ENCODE results near the gene POU6F2.
"Not testable (repeated sequence)": the region's sequence is repeated elsewhere in the genome, so short reads cannot be mapped to it uniquely, and the experiment has no call there.

Gene POU6F2

GRCh38 chr7:38940774-38941173 is 36.9 kb upstream of the POU6F2 start:
- H3K36me3 ChIP-seq (ENCODE audit: control insufficient read depth, insufficient read depth, low read length): no peaks in the 10 kb centered on the region
- no peak overlapping the region for H3K27ac ChIP-seq (ENCODE audit: insufficient read depth, low read length, poor library complexity, severe bottlenecking)
- no peaks in the 10 kb centered on the region for H3K27me3 ChIP-seq (replicated peaks; ENCODE audit: control insufficient read depth, insufficient read depth, low read length, poor library complexity, severe bottlenecking)
- DNase-seq: no peak
- H3K4me1 ChIP-seq (ENCODE audit: control insufficient read depth, insufficient read depth, low read length, poor library complexity, severe bottlenecking): no peaks in the 10 kb centered on the region
- no peaks in the 10 kb centered on the region for H3K9me3 ChIP-seq (ENCODE audit: control insufficient read depth, low read length)
- no peak overlapping the region for H3K4me3 ChIP-seq (ENCODE audit: insufficient read depth, low read depth, low read length, poor library complexity, severe bottlenecking)

- Histone ChIP-seq H3K27ac (ENCODE audit: insufficient read depth, low read length, poor library complexity, severe bottlenecking) (no peak overlapping the region), H3K4me3 (ENCODE audit: insufficient read depth, low read depth, low read length, poor library complexity, severe bottlenecking) (no peak overlapping the region), H3K27me3 (replicated peaks; ENCODE audit: control insufficient read depth, insufficient read depth, low read length, poor library complexity, severe bottlenecking) (no peaks in the 10 kb centered on the region), H3K4me1 (ENCODE audit: control insufficient read depth, insufficient read depth, low read length, poor library complexity, severe bottlenecking) (no peaks in the 10 kb centered on the region), H3K36me3 (ENCODE audit: control insufficient read depth, insufficient read depth, low read length) (no peaks in the 10 kb centered on the region), H3K9me3 (ENCODE audit: control insufficient read depth, low read length) (no peaks in the 10 kb centered on the region)
- no peak for DNase-seq
Measured at GRCh38 chr7:38942431-38943051, 35.2 kb upstream of the POU6F2 start.

- not testable (repeated sequence) for H3K36me3 ChIP-seq (ENCODE audit: control insufficient read depth, insufficient read depth, low read length); H3K27ac ChIP-seq (ENCODE audit: insufficient read depth, low read length, poor library complexity, severe bottlenecking); H3K27me3 ChIP-seq (replicated peaks; ENCODE audit: control insufficient read depth, insufficient read depth, low read length, poor library complexity, severe bottlenecking); DNase-seq; H3K4me1 ChIP-seq (ENCODE audit: control insufficient read depth, insufficient read depth, low read length, poor library complexity, severe bottlenecking); H3K9me3 ChIP-seq (ENCODE audit: control insufficient read depth, low read length); H3K4me3 ChIP-seq (ENCODE audit: insufficient read depth, low read depth, low read length, poor library complexity, severe bottlenecking)
Measured at GRCh38 chr7:38947541-38947940, 30.2 kb upstream of the POU6F2 start.

GRCh38 chr7:38950309-38950708 is 27.4 kb upstream of the POU6F2 start:
- Histone ChIP-seq H3K27ac (ENCODE audit: insufficient read depth, low read length, poor library complexity, severe bottlenecking) (no peak overlapping the region), H3K4me1 (ENCODE audit: control insufficient read depth, insufficient read depth, low read length, poor library complexity, severe bottlenecking) (no peaks in the 10 kb centered on the region), H3K9me3 (ENCODE audit: control insufficient read depth, low read length) (no peaks in the 10 kb centered on the region), H3K27me3 (replicated peaks; ENCODE audit: control insufficient read depth, insufficient read depth, low read length, poor library complexity, severe bottlenecking) (no peaks in the 10 kb centered on the region), H3K36me3 (ENCODE audit: control insufficient read depth, insufficient read depth, low read length) (no peaks in the 10 kb centered on the region), H3K4me3 (ENCODE audit: insufficient read depth, low read depth, low read length, poor library complexity, severe bottlenecking) (no peak overlapping the region)
- no peak for DNase-seq

GRCh38 chr7:38951213-38951612 is 26.5 kb upstream of the POU6F2 start:
- Histone ChIP-seq H3K9me3 (ENCODE audit: control insufficient read depth, low read length) (no peaks in the 10 kb centered on the region), H3K27me3 (replicated peaks; ENCODE audit: control insufficient read depth, insufficient read depth, low read length, poor library complexity, severe bottlenecking) (no peaks in the 10 kb centered on the region), H3K4me1 (ENCODE audit: control insufficient read depth, insufficient read depth, low read length, poor library complexity, severe bottlenecking) (no peaks in the 10 kb centered on the region), H3K27ac (ENCODE audit: insufficient read depth, low read length, poor library complexity, severe bottlenecking) (no peak overlapping the region), H3K4me3 (ENCODE audit: insufficient read depth, low read depth, low read length, poor library complexity, severe bottlenecking) (no peak overlapping the region), H3K36me3 (ENCODE audit: control insufficient read depth, insufficient read depth, low read length) (no peaks in the 10 kb centered on the region)
- DNase-seq: no peak

- Histone ChIP-seq H3K4me3 (ENCODE audit: insufficient read depth, low read depth, low read length, poor library complexity, severe bottlenecking) (no peak overlapping the region), H3K36me3 (ENCODE audit: control insufficient read depth, insufficient read depth, low read length) (no peaks in the 10 kb centered on the region), H3K9me3 (ENCODE audit: control insufficient read depth, low read length) (no peaks in the 10 kb centered on the region), H3K4me1 (ENCODE audit: control insufficient read depth, insufficient read depth, low read length, poor library complexity, severe bottlenecking) (no peaks in the 10 kb centered on the region), H3K27ac (ENCODE audit: insufficient read depth, low read length, poor library complexity, severe bottlenecking) (no peak overlapping the region), H3K27me3 (replicated peaks; ENCODE audit: control insufficient read depth, insufficient read depth, low read length, poor library complexity, severe bottlenecking) (no peaks in the 10 kb centered on the region)
- DNase-seq: no peak
Measured at GRCh38 chr7:38953227-38953626, 24.5 kb upstream of the POU6F2 start.

GRCh38 chr7:38953971-38954370 is 23.7 kb upstream of the POU6F2 start:
- H3K4me3 ChIP-seq (ENCODE audit: insufficient read depth, low read depth, low read length, poor library complexity, severe bottlenecking): no peak overlapping the region
- H3K9me3 ChIP-seq (ENCODE audit: control insufficient read depth, low read length): no peaks in the 10 kb centered on the region
- no peak overlapping the region for H3K27ac ChIP-seq (ENCODE audit: insufficient read depth, low read length, poor library complexity, severe bottlenecking)
- DNase-seq: no peak
- no peaks in the 10 kb centered on the region for H3K4me1 ChIP-seq (ENCODE audit: control insufficient read depth, insufficient read depth, low read length, poor library complexity, severe bottlenecking)
- no peaks in the 10 kb centered on the region for H3K27me3 ChIP-seq (replicated peaks; ENCODE audit: control insufficient read depth, insufficient read depth, low read length, poor library complexity, severe bottlenecking)
- H3K36me3 ChIP-seq (ENCODE audit: control insufficient read depth, insufficient read depth, low read length): no peaks in the 10 kb centered on the region

GRCh38 chr7:38955892-38956291 is 21.8 kb upstream of the POU6F2 start:
- Histone ChIP-seq H3K4me1 (ENCODE audit: control insufficient read depth, insufficient read depth, low read length, poor library complexity, severe bottlenecking) (no peaks in the 10 kb centered on the region), H3K9me3 (ENCODE audit: control insufficient read depth, low read length) (no peaks in the 10 kb centered on the region), H3K27me3 (replicated peaks; ENCODE audit: control insufficient read depth, insufficient read depth, low read length, poor library complexity, severe bottlenecking) (no peaks in the 10 kb centered on the region), H3K36me3 (ENCODE audit: control insufficient read depth, insufficient read depth, low read length) (no peaks in the 10 kb centered on the region), H3K27ac (ENCODE audit: insufficient read depth, low read length, poor library complexity, severe bottlenecking) (no peak overlapping the region), H3K4me3 (ENCODE audit: insufficient read depth, low read depth, low read length, poor library complexity, severe bottlenecking) (no peak overlapping the region)
- no peak for DNase-seq

GRCh38 chr7:38962028-38962427 is 15.7 kb upstream of the POU6F2 start:
- Histone ChIP-seq H3K9me3 (ENCODE audit: control insufficient read depth, low read length) (no peaks in the 10 kb centered on the region), H3K4me3 (ENCODE audit: insufficient read depth, low read depth, low read length, poor library complexity, severe bottlenecking) (no peak overlapping the region), H3K4me1 (ENCODE audit: control insufficient read depth, insufficient read depth, low read length, poor library complexity, severe bottlenecking) (no peaks in the 10 kb centered on the region), H3K27ac (ENCODE audit: insufficient read depth, low read length, poor library complexity, severe bottlenecking) (no peak overlapping the region), H3K36me3 (ENCODE audit: control insufficient read depth, insufficient read depth, low read length) (no peaks in the 10 kb centered on the region), H3K27me3 (replicated peaks; ENCODE audit: control insufficient read depth, insufficient read depth, low read length, poor library complexity, severe bottlenecking) (no peaks in the 10 kb centered on the region)
- DNase-seq: no peak

GRCh38 chr7:38964921-38965320 is 12.8 kb upstream of the POU6F2 start:
- Histone ChIP-seq H3K27ac (ENCODE audit: insufficient read depth, low read length, poor library complexity, severe bottlenecking) (no peak overlapping the region), H3K36me3 (ENCODE audit: control insufficient read depth, insufficient read depth, low read length) (no peaks in the 10 kb centered on the region), H3K9me3 (ENCODE audit: control insufficient read depth, low read length) (no peaks in the 10 kb centered on the region), H3K4me3 (ENCODE audit: insufficient read depth, low read depth, low read length, poor library complexity, severe bottlenecking) (no peak overlapping the region), H3K27me3 (replicated peaks; ENCODE audit: control insufficient read depth, insufficient read depth, low read length, poor library complexity, severe bottlenecking) (no peaks in the 10 kb centered on the region), H3K4me1 (ENCODE audit: control insufficient read depth, insufficient read depth, low read length, poor library complexity, severe bottlenecking) (no peaks in the 10 kb centered on the region)
- no peak for DNase-seq
